CD4-positive, alpha-beta T cell (primary cell): ENCODE results near the gene MSI2. TPM values are rescaled to one million over a fixed set of nuclear protein-coding genes. Genes with fewer than 3 reads are reported as not detected.

ENCODE experiments used
- ATAC-seq: fragments of 200-7000 bp; cut with Tn5 transposase; one replicate; pipeline ENCODE4 v1.10.0; 2022; ENCODE audit warnings: mild to moderate bottlenecking; ENCODE audit not compliant: poor library complexity
- CTCF ChIA-PET: fragments of 350-600 bp; sonication (Branson Sonifier 250); formaldehyde crosslinking; loops from one replicate; lab custom pipeline; 2021; ENCODE audit warnings: antibody characterized with exemption, inconsistent platforms; lab: Charles Lee
- POLR2A ChIA-PET: fragments of 350-600 bp; sonication (Branson Sonifier 250); formaldehyde crosslinking; loops from one replicate; lab custom pipeline; 2021; ENCODE audit warnings: antibody characterized with exemption, inconsistent platforms; lab: Charles Lee
- DNase-seq, 14 experiments: peaks; one replicate each; pipeline ENCODE4 v3.0.0-alpha.2; 2013 to 2020; ENCODE audit warnings: mixed read lengths in 2 of 14
- H3K27ac ChIP-seq, 2 donors: one replicate each; pipeline versions ENCODE4 v1.5.1 to v1.7.0; 2013; ENCODE audit warnings: low read length in 2 of 2, low read depth in 1 of 2, mild to moderate bottlenecking in 1 of 2
- H3K27me3 ChIP-seq, 2 experiments: 1 replicate in 1 of 2; 2 replicates in 1 of 2; pipeline versions ENCODE4 v1.6.1 to v1.7.0; 2013; ENCODE audit warnings: low read length in 2 of 2, control low read depth in 1 of 2, mild to moderate bottlenecking in 1 of 2, moderate library complexity in 1 of 2; ENCODE audit not compliant: insufficient read depth in 2 of 2, control insufficient read depth in 1 of 2
- H3K36me3 ChIP-seq: one replicate; pipeline ENCODE4 v1.6.1; 2013; ENCODE audit warnings: low read length, control low read depth; ENCODE audit not compliant: insufficient read depth
- H3K4me1 ChIP-seq: one replicate; pipeline ENCODE4 v1.6.1; 2013; ENCODE audit warnings: low read length, control low read depth; ENCODE audit not compliant: insufficient read depth
- H3K4me3 ChIP-seq: one replicate; pipeline ENCODE4 v1.5.1; 2013; ENCODE audit warnings: mild to moderate bottlenecking, low read length, moderate library complexity
- H3K9me3 ChIP-seq, 2 experiments: 1 replicate in 1 of 2; 2 replicates in 1 of 2; pipeline versions ENCODE4 v1.6.1 to v1.7.0; 2013; ENCODE audit warnings: low read length in 2 of 2, mild to moderate bottlenecking in 2 of 2, control low read depth in 1 of 2, moderate library complexity in 1 of 2; ENCODE audit not compliant: control insufficient read depth in 1 of 2, insufficient read depth in 1 of 2
- H3K27ac Mint-ChIP-seq: one replicate; pipeline ENCODE4 v1.8.0; 2020; ENCODE audit warnings: mixed read lengths
- H3K27me3 Mint-ChIP-seq: one replicate; pipeline ENCODE4 v1.8.0; 2021; ENCODE audit warnings: mixed read lengths
- H3K36me3 Mint-ChIP-seq: one replicate; pipeline ENCODE4 v1.8.0; 2021; ENCODE audit warnings: low read depth, mixed read lengths
- H3K4me1 Mint-ChIP-seq: one replicate; pipeline ENCODE4 v1.8.0; 2021; ENCODE audit warnings: low read depth, mixed read lengths
- H3K4me3 Mint-ChIP-seq: one replicate; pipeline ENCODE4 v1.8.0; 2020; ENCODE audit warnings: mild to moderate bottlenecking, mixed read lengths
- H3K9me3 Mint-ChIP-seq: one replicate; pipeline ENCODE4 v1.8.0; 2020; ENCODE audit warnings: mixed read lengths
- CTCF ChIP-seq: fragments of 200-600 bp; IDR thresholded peaks from one replicate; pipeline ENCODE4 v1.8.0; 2022; ENCODE audit warnings: antibody characterized with exemption, mild to moderate bottlenecking
- intact Hi-C, 2 experiments: fragments of 100-400 bp; cut with DNase I in 1 of 2; cut with micrococcal nuclease in 1 of 2; formaldehyde crosslinking; loops; one replicate each; pipeline versions ENCODE4 v1.15.1 to v1.9.0; 2023 to 2025; cut with DNase I, micrococcal nuclease
- total RNA-seq, 174 experiments: library from RNA in 2 of 174; stranded (reverse) in 2 of 174; gene quantifications; one replicate each; pipeline ENCODE4 v1.2.3 and lab custom pipeline; 2021 to 2026

Gene MSI2
- total RNA-seq, 2 experiments from 2014 or later, result 129 to 132 TPM

GRCh38 chr17:57548421-57549410 is 292.4 kb downstream of the MSI2 start:
- DNase-seq (no peak), ATAC-seq (no peak)
- Mint-ChIP-seq H3K4me1 (peaks cover 64% of the 10 kb centered on the region), H3K9me3 (no peaks in the 10 kb centered on the region), H3K27ac (no peak overlapping the region), H3K27me3 (no peaks in the 10 kb centered on the region), H3K4me3 (no peak overlapping the region), H3K36me3 (no peaks in the 10 kb centered on the region)
- CTCF ChIA-PET, result no interaction called here
- Histone ChIP-seq H3K27me3 (no peaks in the 10 kb centered on the region), H3K4me3 (no peak overlapping the region), H3K9me3 (no peaks in the 10 kb centered on the region), H3K36me3 (no peaks in the 10 kb centered on the region), H3K27ac (no peak overlapping the region), H3K4me1 (peaks cover 15% of the 10 kb centered on the region)
- no peak for TF ChIP-seq CTCF
- intact Hi-C loops, result no loop called here
- POLR2A ChIA-PET, result no interaction called here

GRCh38 chr17:57549468-57549867 is 293.1 kb downstream of the MSI2 start:
- Histone ChIP-seq H3K36me3 (no peaks in the 10 kb centered on the region), H3K27me3 (no peaks in the 10 kb centered on the region), H3K4me1 (peaks cover 15% of the 10 kb centered on the region), H3K9me3 (no peaks in the 10 kb centered on the region), H3K27ac (no peak overlapping the region), H3K4me3 (no peak overlapping the region)
- no peak overlapping the region for H3K27ac Mint-ChIP-seq
- H3K36me3 Mint-ChIP-seq, result no peaks in the 10 kb centered on the region
- H3K27me3 Mint-ChIP-seq, result no peaks in the 10 kb centered on the region
- ChIA-PET POLR2A (no interaction called here), CTCF (no interaction called here)
- intact Hi-C loops, result no loop called here
- peaks cover 66% of the 10 kb centered on the region for H3K4me1 Mint-ChIP-seq
- ATAC-seq, result no peak
- H3K9me3 Mint-ChIP-seq, result no peaks in the 10 kb centered on the region
- no peak for DNase-seq
- H3K4me3 Mint-ChIP-seq, result no peak overlapping the region
- TF ChIP-seq CTCF, result no peak

DNA sequence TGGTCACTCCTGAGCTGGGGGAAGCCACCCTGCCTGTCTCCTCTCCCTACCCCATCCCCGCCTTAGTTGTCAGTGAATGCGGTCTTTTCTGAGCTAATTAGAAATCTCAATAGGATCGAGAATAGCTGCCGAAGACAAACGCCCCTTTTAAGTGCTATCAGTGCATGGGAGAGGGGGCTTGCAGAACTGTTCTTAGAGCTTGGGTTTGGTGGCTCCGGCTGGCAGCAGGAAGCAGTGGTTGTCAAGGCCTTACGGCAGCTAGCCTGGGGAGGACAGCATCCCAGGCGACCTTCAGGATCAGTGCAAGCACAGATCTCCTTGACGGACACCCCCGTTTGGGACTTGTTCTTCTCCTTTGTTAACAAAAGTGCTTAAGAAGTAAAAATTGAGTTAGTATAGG is 293.7 kb downstream of the MSI2 start:
- Mint-ChIP-seq H3K4me1 (peaks cover 63% of the 10 kb centered on the region), H3K4me3 (no peak overlapping the region), H3K36me3 (no peaks in the 10 kb centered on the region), H3K27me3 (no peaks in the 10 kb centered on the region), H3K27ac (no peak overlapping the region), H3K9me3 (no peaks in the 10 kb centered on the region)
- Histone ChIP-seq H3K4me3 (no peak overlapping the region), H3K27me3 (no peaks in the 10 kb centered on the region), H3K27ac (no peak overlapping the region), H3K4me1 (peaks cover 15% of the 10 kb centered on the region), H3K36me3 (no peaks in the 10 kb centered on the region), H3K9me3 (no peaks in the 10 kb centered on the region)
- ATAC-seq, result no peak
- no peak for DNase-seq
- ChIA-PET CTCF (no interaction called here), POLR2A (no interaction called here)
- intact Hi-C loops, result no loop called here
- no peak for TF ChIP-seq CTCF
